ENCODE results near the gene NFYC. TPM values are rescaled to one million over a fixed set of nuclear protein-coding genes. Genes with fewer than 3 reads are reported as not detected.

Gene NFYC
- polyA plus RNA-seq, 1 of the 3 experiments (the other 2 are of a cell fraction), result 72.4 TPM

- Histone ChIP-seq H3K4me3 (ENCODE audit: low read depth in 2 of 2, low read length in 1 of 2) (no peak overlapping the region), H3F3A (replicated peaks; ENCODE audit: insufficient read depth) (no peaks in the 10 kb centered on the region), H3K4me1 (ENCODE audit: control insufficient read depth in 1 of 2, insufficient read depth in 2 of 2, low read depth in 1 of 2, low read length in 1 of 2) (no peaks in the 10 kb centered on the region), H4K20me1 (ENCODE audit: insufficient read depth) (no peaks in the 10 kb centered on the region), H3K9ac (no peak overlapping the region), H3K9me2 (no peaks in the 10 kb centered on the region), H2AFZ (ENCODE audit: low read depth) (no peak overlapping the region), H3K27me3 (ENCODE audit: insufficient read depth) (no peaks in the 10 kb centered on the region), H3K9me3 (no peaks in the 10 kb centered on the region), H3K27ac (ENCODE audit: low read depth in 2 of 2, low read length in 1 of 2) (no peak overlapping the region), H3K36me3 (replicated peaks in 1 of 2; ENCODE audit: control insufficient read depth in 1 of 2, insufficient read depth in 2 of 2, low read length in 1 of 2) (no peaks in the 10 kb centered on the region), H3K79me2 (ENCODE audit: insufficient read depth) (no peaks in the 10 kb centered on the region), H3K4me2 (no peak overlapping the region)
- WGBS (ENCODE audit: low lambda C conversion rate), result 91% methylated on average over 15 of the region's 17 CpGs
- CTCF ChIA-PET, result interaction anchor here (1.5 to 1.9 kb wide), 2 partner anchors 14 to 61 kb away, joined by 5 to 8 read pairs; no protein-coding TSS in a partner anchor
- POLR2A ChIA-PET, result no interaction called here
- no peak for TF ChIP-seq FOSL2 (IDR thresholded peaks at IDR 0.05; ENCODE audit: borderline replicate concordance, low read depth)
- TF ChIP-seq, protein P1, sequence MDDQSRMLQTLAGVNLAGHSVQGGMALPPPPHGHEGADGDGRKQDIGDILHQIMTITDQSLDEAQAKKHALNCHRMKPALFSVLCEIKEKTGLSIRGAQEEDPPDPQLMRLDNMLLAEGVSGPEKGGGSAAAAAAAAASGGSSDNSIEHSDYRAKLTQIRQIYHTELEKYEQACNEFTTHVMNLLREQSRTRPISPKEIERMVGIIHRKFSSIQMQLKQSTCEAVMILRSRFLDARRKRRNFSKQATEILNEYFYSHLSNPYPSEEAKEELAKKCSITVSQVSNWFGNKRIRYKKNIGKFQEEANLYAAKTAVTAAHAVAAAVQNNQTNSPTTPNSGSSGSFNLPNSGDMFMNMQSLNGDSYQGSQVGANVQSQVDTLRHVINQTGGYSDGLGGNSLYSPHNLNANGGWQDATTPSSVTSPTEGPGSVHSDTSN (IDR thresholded peaks at IDR 0.05), result no peak
- TF ChIP-seq CHD2 (IDR thresholded peaks at IDR 0.05; ENCODE audit: low read length, partially characterized antibody), result no peak
- TF ChIP-seq MAX (IDR thresholded peaks at IDR 0.05; ENCODE audit: low read depth), result no peak
- TF ChIP-seq TEAD4 (IDR thresholded peaks at IDR 0.05; ENCODE audit: borderline replicate concordance, insufficient read depth), result no peak
- no peak for TF ChIP-seq EP300 (IDR thresholded peaks at IDR 0.05; ENCODE audit: borderline replicate concordance in 1 of 2, low read depth in 1 of 2, low read length in 1 of 2)
- no peak for TF ChIP-seq RFX5 (IDR thresholded peaks at IDR 0.05; ENCODE audit: low read length)
- TF ChIP-seq YY1 (IDR thresholded peaks at IDR 0.05; ENCODE audit: low read depth), result no peak
- TF ChIP-seq RCOR1 (IDR thresholded peaks at IDR 0.05; ENCODE audit: low read length), result no peak
- DNase-seq, result no peak
Measured at GRCh38 chr1:40788561-40789341, 97.2 kb downstream of the NFYC start.

GRCh38 chr1:40789342-40789598 lies 97.8 kb downstream of the NFYC start:
- H3K9ac ChIP-seq, result no peak overlapping the region
- CTCF ChIA-PET, result interaction anchor here (1.5 to 2.4 kb wide), 3 partner anchors 15 to 60 kb away, joined by 5 to 17 read pairs (median 8); no protein-coding TSS in a partner anchor
- POLR2A ChIA-PET, result no interaction called here
- WGBS (ENCODE audit: low lambda C conversion rate), result 80% methylated on average over 2 of the region's 2 CpGs
- no peaks in the 10 kb centered on the region for H3K4me1 ChIP-seq (ENCODE audit: control insufficient read depth in 1 of 2, insufficient read depth in 2 of 2, low read depth in 1 of 2, low read length in 1 of 2)
- no peak overlapping the region for H3K27ac ChIP-seq (ENCODE audit: low read depth in 2 of 2, low read length in 1 of 2)
- H3K27me3 ChIP-seq (ENCODE audit: insufficient read depth), result no peaks in the 10 kb centered on the region
- H3F3A ChIP-seq (replicated peaks; ENCODE audit: insufficient read depth), result no peaks in the 10 kb centered on the region
- no peak overlapping the region for H2AFZ ChIP-seq (ENCODE audit: low read depth)
- TF ChIP-seq RFX5 (IDR thresholded peaks at IDR 0.05; ENCODE audit: low read length), result no peak
- TF ChIP-seq RAD21 (IDR thresholded peaks at IDR 0.05; ENCODE audit: low read length), result no peak
- TF ChIP-seq MEF2A (IDR thresholded peaks at IDR 0.05; ENCODE audit: borderline replicate concordance, low read depth), result no peak
- TF ChIP-seq FOXM1 (IDR thresholded peaks at IDR 0.05; ENCODE audit: low read depth), result no peak
- no peak for TF ChIP-seq FOSL2 (IDR thresholded peaks at IDR 0.05; ENCODE audit: borderline replicate concordance, low read depth)
- TF ChIP-seq TEAD4 (IDR thresholded peaks at IDR 0.05; ENCODE audit: borderline replicate concordance, insufficient read depth), result no peak
- no peak for TF ChIP-seq IRF3 (IDR thresholded peaks at IDR 0.05; ENCODE audit: low read depth, low read length)
- TF ChIP-seq MXI1 (IDR thresholded peaks at IDR 0.05; ENCODE audit: low read depth, low read length), result no peak
- TF ChIP-seq NFIC (IDR thresholded peaks at IDR 0.05; ENCODE audit: borderline replicate concordance), result no peak
- no peak for TF ChIP-seq TCF12 (IDR thresholded peaks at IDR 0.05)
- TF ChIP-seq RXRA (IDR thresholded peaks at IDR 0.05; ENCODE audit: borderline replicate concordance, low read depth), result no peak
- TF ChIP-seq CHD2 (IDR thresholded peaks at IDR 0.05; ENCODE audit: low read length, partially characterized antibody), result no peak
- TF ChIP-seq EP300 (IDR thresholded peaks at IDR 0.05; ENCODE audit: borderline replicate concordance in 1 of 2, low read depth in 1 of 2, low read length in 1 of 2), result no peak
- H3K4me3 ChIP-seq (ENCODE audit: low read depth in 2 of 2, low read length in 1 of 2), result no peak overlapping the region
- H3K4me2 ChIP-seq, result no peak overlapping the region
- no peaks in the 10 kb centered on the region for H3K9me2 ChIP-seq
- no peaks in the 10 kb centered on the region for H3K9me3 ChIP-seq
- H4K20me1 ChIP-seq (ENCODE audit: insufficient read depth), result no peaks in the 10 kb centered on the region
- H3K36me3 ChIP-seq (replicated peaks in 1 of 2; ENCODE audit: control insufficient read depth in 1 of 2, insufficient read depth in 2 of 2, low read length in 1 of 2), result no peaks in the 10 kb centered on the region
- H3K79me2 ChIP-seq (ENCODE audit: insufficient read depth), result no peaks in the 10 kb centered on the region
- no peak for DNase-seq

Measured in SK-N-SH (cell line).